NCI-H1048 (cell line): ENCODE data around the gene NFASC.

Experiments used
- DNase-seq: peaks from one replicate; lab custom pipeline; 2025; lab: John Stamatoyannopoulos, UW

The NFASC gene

GRCh38 chr1:204928671-204929486 is 58.2 kb downstream of the NFASC start:
- DNase-seq, result no peak

GRCh38 chr1:204929487-204930154 is 59.0 kb downstream of the NFASC start:
- DNase-seq, result no peak

GRCh38 chr1:204930155-204930523 is 59.5 kb downstream of the NFASC start:
- DNase-seq, result no peak

- no peak for DNase-seq
These were observed 60.7 kb downstream of the NFASC start for GRCh38 chr1:204931313-204931712.

- DNase-seq, result no peak
These were observed 61.3 kb downstream of the NFASC start for GRCh38 chr1:204931768-204932572.

GRCh38 chr1:204932573-204932909 is 61.9 kb downstream of the NFASC start:
- no peak for DNase-seq

- DNase-seq, result no peak
These were observed 64.5 kb downstream of the NFASC start for GRCh38 chr1:204935155-204935554.

- DNase-seq, result no peak
These were observed 66.1 kb downstream of the NFASC start for GRCh38 chr1:204936765-204937164.

- DNase-seq, result no peak
These were observed 67.2 kb downstream of the NFASC start for GRCh38 chr1:204937901-204938300.

GRCh38 chr1:204940591-204940990 is 69.9 kb downstream of the NFASC start:
- no peak for DNase-seq

- peak; percentile 68 for DNase-seq
These were observed 71.0 kb downstream of the NFASC start for GRCh38 chr1:204941421-204942338.

- no peak for DNase-seq
These were observed 72.8 kb downstream of the NFASC start for GRCh38 chr1:204943495-204943894.

- no peak for DNase-seq
These were observed 74.0 kb downstream of the NFASC start for GRCh38 chr1:204944662-204945061.

- no peak for DNase-seq
These were observed 74.9 kb downstream of the NFASC start for GRCh38 chr1:204945565-204945977.

GRCh38 chr1:204946640-204947039 is 76.0 kb downstream of the NFASC start:
- no peak for DNase-seq

- DNase-seq, result no peak
These were observed 76.7 kb downstream of the NFASC start for GRCh38 chr1:204947338-204947737.

GRCh38 chr1:204947747-204948146 is 77.1 kb downstream of the NFASC start:
- no peak for DNase-seq

GRCh38 chr1:204950353-204951001 is 79.8 kb downstream of the NFASC start:
- DNase-seq, result no peak

- DNase-seq, result no peak
These were observed 88.0 kb downstream of the NFASC start for GRCh38 chr1:204958317-204959307.

- DNase-seq, result no peak
These were observed 88.7 kb downstream of the NFASC start for GRCh38 chr1:204959374-204959773.
